Upper lobe of left lung (tissue), 4 donors: ENCODE data around the gene ZNF385B.

Experiments used
- CTCF ChIP-seq, 6 experiments: fragments of 450-650 bp in 4 of 6; fragments of 200-600 bp in 2 of 6; sonication (generic) in 2 of 6; IDR thresholded peaks; one replicate each; pipeline ENCODE4 v1.5.1; 2016 to 2019; ENCODE audit warnings: antibody characterized with exemption in 6 of 6
- EP300 ChIP-seq, 4 donors: sonication (generic); formaldehyde crosslinking; IDR thresholded peaks; one replicate each; pipeline ENCODE4 v1.5.1; 2017; ENCODE audit warnings: antibody characterized with exemption in 4 of 4, control low read depth in 2 of 4
- POLR2A ChIP-seq, 4 donors: fragments of 450-650 bp; IDR thresholded peaks; one replicate each; pipeline ENCODE4 v1.5.1; 2016 to 2017; ENCODE audit warnings: antibody characterized with exemption in 4 of 4, mild to moderate bottlenecking in 2 of 4
- POLR2AphosphoS5 ChIP-seq, 2 donors: sonication (generic); formaldehyde crosslinking; IDR thresholded peaks; one replicate each; pipeline ENCODE4 v1.5.1; 2017; ENCODE audit warnings: antibody characterized with exemption in 2 of 2

GRCh38 chr2:179655627-179656026 is 205.8 kb downstream of the ZNF385B start:
- no peak for TF ChIP-seq POLR2A (IDR thresholded peaks at IDR 0.05)
- no peak for TF ChIP-seq CTCF (IDR thresholded peaks at IDR 0.05)
- TF ChIP-seq POLR2AphosphoS5 (IDR thresholded peaks at IDR 0.05) = no peak
- TF ChIP-seq EP300 (IDR thresholded peaks at IDR 0.05) = no peak
